NCI-H1417 treated with DMSO at 0.1 percent for 48 hours (cell line): ENCODE results near the gene THPO.

Experiments
- DNase-seq: peaks from one replicate; lab custom pipeline; 2025; lab: John Stamatoyannopoulos, UW

The THPO gene

DNA sequence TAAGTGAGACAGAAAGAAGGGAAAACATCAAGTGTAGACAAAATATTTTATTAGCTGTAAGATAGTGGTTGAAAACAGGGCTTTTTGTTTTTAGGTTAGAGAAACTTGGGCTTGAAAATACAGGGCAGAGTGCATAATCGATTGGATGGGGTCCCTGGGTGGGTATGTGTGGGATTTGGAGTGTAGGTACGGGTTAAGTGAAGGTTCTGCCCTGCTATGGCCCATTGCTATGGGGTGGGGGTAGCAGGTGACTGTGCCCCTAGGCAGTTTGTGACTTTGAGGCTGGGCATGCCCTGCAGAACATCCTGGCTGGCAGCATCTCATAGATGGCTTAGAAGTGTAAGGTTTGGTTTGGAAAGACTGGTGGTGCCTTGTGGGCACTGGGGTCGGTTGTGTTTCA lies 44.3 kb downstream of the THPO start:
- no peak for DNase-seq

DNA sequence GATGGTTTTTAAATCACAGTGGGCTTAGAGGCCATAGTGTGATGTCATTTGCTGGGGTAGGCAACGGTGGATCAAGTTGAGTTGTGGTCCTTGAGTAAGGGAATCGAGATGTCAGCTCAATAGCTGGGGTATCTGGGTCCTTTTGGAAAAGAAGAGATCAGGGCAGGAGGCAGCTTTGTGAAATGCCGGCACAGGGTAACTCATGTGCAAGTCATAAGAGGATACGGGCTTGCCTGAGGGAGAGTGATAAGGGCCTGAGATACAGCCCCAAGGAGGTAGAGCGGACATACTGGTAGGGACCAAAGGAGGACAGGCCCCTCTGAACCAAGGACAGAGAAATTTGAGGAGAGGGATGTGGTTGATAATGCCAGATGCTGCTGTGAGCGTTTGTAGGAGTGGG lies 44.8 kb downstream of the THPO start:
- no peak for DNase-seq

GRCh38 chr3:184332370-184333090 lies 45.5 kb downstream of the THPO start:
- no peak for DNase-seq

- DNase-seq, result no peak
These were observed 49.5 kb downstream of the THPO start for GRCh38 chr3:184328516-184328915.

DNA sequence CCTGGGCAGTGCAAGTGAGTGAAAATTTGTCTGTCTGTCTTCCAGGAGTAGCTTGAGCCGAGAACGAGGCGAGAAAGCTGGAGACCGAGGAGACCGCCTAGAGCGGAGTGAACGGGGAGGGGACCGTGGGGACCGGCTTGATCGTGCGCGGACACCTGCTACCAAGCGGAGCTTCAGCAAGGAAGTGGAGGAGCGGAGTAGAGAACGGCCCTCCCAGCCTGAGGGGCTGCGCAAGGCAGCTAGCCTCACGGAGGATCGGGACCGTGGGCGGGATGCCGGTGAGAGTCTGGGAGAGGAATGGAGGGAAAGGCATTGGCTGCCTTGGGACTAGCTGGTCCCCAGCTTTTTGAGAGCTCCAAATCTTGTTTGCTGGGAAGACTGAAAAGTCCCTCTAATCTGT lies 50.8 kb downstream of the THPO start:
- DNase-seq, result no peak

- no peak for DNase-seq
These were observed 52.2 kb downstream of the THPO start for GRCh38 chr3:184325715-184326369.

DNA sequence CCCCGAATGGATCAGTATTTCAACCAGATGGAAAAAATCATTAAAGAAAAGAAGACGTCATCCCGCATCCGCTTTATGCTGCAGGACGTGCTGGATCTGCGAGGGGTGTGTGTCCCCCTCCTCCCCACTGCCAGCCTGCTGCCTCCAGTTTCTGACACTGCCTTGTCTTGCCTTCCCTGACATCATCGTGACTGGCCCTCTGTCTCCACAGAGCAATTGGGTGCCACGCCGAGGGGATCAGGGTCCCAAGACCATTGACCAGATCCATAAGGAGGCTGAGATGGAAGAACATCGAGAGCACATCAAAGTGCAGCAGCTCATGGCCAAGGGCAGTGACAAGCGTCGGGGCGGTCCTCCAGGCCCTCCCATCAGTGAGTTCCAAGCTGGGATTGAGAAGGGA lies 52.7 kb downstream of the THPO start:
- DNase-seq, result no peak

GRCh38 chr3:184323696-184324095 lies 54.3 kb downstream of the THPO start:
- no peak for DNase-seq

GRCh38 chr3:184322731-184323487 lies 55.1 kb downstream of the THPO start:
- no peak for DNase-seq
